ENCODE data around the gene DPYSL5.

Gene DPYSL5

DNA sequence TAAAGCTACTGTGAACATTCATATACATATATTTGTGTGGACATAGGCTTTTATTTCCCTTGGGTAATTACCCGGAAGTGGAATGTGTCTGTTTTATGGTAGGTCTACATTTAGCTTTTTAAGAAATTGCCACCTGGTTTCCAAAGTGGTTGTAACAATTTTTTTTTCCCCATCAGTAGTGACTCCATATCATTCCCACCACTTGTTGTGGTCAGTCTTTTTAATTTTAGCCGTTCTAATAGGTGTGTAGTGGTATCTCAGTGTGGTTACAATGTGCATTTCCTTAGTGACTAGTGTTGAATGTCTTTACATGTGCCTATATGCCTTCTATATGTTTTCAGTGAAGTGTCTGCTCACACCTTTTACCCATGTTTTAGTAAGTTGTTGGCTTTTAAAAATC is 62.2 kb downstream of the DPYSL5 start:
- WGBS (ENCODE audit: extremely low coverage, insufficient coverage, low lambda C conversion rate): no CpG with 5 or more reads among the region's 2 CpGs
- no peaks in the 10 kb centered on the region for H3K79me1 ChIP-seq (ENCODE audit: low read length)
- H4K5ac ChIP-seq (ENCODE audit: low read length): no peak overlapping the region
- H3K4ac ChIP-seq (ENCODE audit: low read depth, low read length): no peak overlapping the region
- no peak overlapping the region for H2AK5ac ChIP-seq (ENCODE audit: low read length)
- no peak overlapping the region for H3K23ac ChIP-seq (ENCODE audit: low read length)
- H2BK15ac ChIP-seq (replicated peaks; ENCODE audit: low read depth): no peak overlapping the region
- no peak overlapping the region for H3K4me2 ChIP-seq (ENCODE audit: low read length)
- H3K18ac ChIP-seq (ENCODE audit: low read length): no peak overlapping the region
- H2BK120ac ChIP-seq (ENCODE audit: low read depth, low read length): no peak overlapping the region
- no peaks in the 10 kb centered on the region for H3K36me3 ChIP-seq (ENCODE audit: control insufficient read depth, insufficient read depth, low read length)
- no peak overlapping the region for H2BK5ac ChIP-seq (ENCODE audit: low read length)
- no peak overlapping the region for H3K9ac ChIP-seq (ENCODE audit: low read length)
- no peaks in the 10 kb centered on the region for H3K79me2 ChIP-seq (ENCODE audit: control insufficient read depth, insufficient read depth, low read length)
- no peak overlapping the region for H3K27ac ChIP-seq (ENCODE audit: low read depth, low read length)
- no peak overlapping the region for H4K8ac ChIP-seq (ENCODE audit: low read depth, low read length)
- H3K4me3 ChIP-seq (ENCODE audit: low read length): no peak overlapping the region
- no peak for DNase-seq
- no peaks in the 10 kb centered on the region for H3K27me3 ChIP-seq (ENCODE audit: insufficient read depth, low read length, poor library complexity)
- H3K4me1 ChIP-seq (ENCODE audit: control insufficient read depth, low read depth, low read length): no peaks in the 10 kb centered on the region
- H3K56ac ChIP-seq (ENCODE audit: low read length): no peak overlapping the region

GRCh38 chr2:26911911-26912861 is 64.3 kb downstream of the DPYSL5 start:
- Histone ChIP-seq H3K79me1 (ENCODE audit: low read length) (no peaks in the 10 kb centered on the region), H3K27me3 (ENCODE audit: insufficient read depth, low read length, poor library complexity) (no peaks in the 10 kb centered on the region), H2AK5ac (ENCODE audit: low read length) (no peak overlapping the region), H3K23ac (ENCODE audit: low read length) (no peak overlapping the region), H3K4me3 (ENCODE audit: low read length) (no peak overlapping the region), H3K79me2 (ENCODE audit: control insufficient read depth, insufficient read depth, low read length) (no peaks in the 10 kb centered on the region), H4K8ac (ENCODE audit: low read depth, low read length) (no peak overlapping the region), H3K4ac (ENCODE audit: low read depth, low read length) (no peak overlapping the region), H2BK120ac (ENCODE audit: low read depth, low read length) (no peak overlapping the region), H3K4me1 (ENCODE audit: control insufficient read depth, low read depth, low read length) (no peaks in the 10 kb centered on the region), H3K36me3 (ENCODE audit: control insufficient read depth, insufficient read depth, low read length) (no peaks in the 10 kb centered on the region), H4K5ac (ENCODE audit: low read length) (no peak overlapping the region), H3K4me2 (ENCODE audit: low read length) (no peak overlapping the region), H2BK15ac (replicated peaks; ENCODE audit: low read depth) (no peak overlapping the region), H3K56ac (ENCODE audit: low read length) (no peak overlapping the region), H3K18ac (ENCODE audit: low read length) (no peak overlapping the region), H2BK5ac (ENCODE audit: low read length) (no peak overlapping the region), H3K27ac (ENCODE audit: low read depth, low read length) (no peak overlapping the region), H3K9ac (ENCODE audit: low read length) (no peak overlapping the region)
- WGBS (ENCODE audit: extremely low coverage, insufficient coverage, low lambda C conversion rate): no CpG with 5 or more reads among the region's 23 CpGs
- peak; percentile 54 for DNase-seq

- Histone ChIP-seq H3K79me2 (ENCODE audit: control insufficient read depth, insufficient read depth, low read length) (no peaks in the 10 kb centered on the region), H3K36me3 (ENCODE audit: control insufficient read depth, insufficient read depth, low read length) (no peaks in the 10 kb centered on the region), H2BK120ac (ENCODE audit: low read depth, low read length) (no peak overlapping the region), H3K18ac (ENCODE audit: low read length) (no peak overlapping the region), H3K4ac (ENCODE audit: low read depth, low read length) (no peak overlapping the region), H3K4me3 (ENCODE audit: low read length) (no peak overlapping the region), H3K4me1 (ENCODE audit: control insufficient read depth, low read depth, low read length) (no peaks in the 10 kb centered on the region), H3K9ac (ENCODE audit: low read length) (no peak overlapping the region), H3K4me2 (ENCODE audit: low read length) (no peak overlapping the region), H3K27me3 (ENCODE audit: insufficient read depth, low read length, poor library complexity) (no peaks in the 10 kb centered on the region), H3K23ac (ENCODE audit: low read length) (no peak overlapping the region), H3K56ac (ENCODE audit: low read length) (no peak overlapping the region), H4K8ac (ENCODE audit: low read depth, low read length) (no peak overlapping the region), H2AK5ac (ENCODE audit: low read length) (no peak overlapping the region), H2BK15ac (replicated peaks; ENCODE audit: low read depth) (no peak overlapping the region), H2BK5ac (ENCODE audit: low read length) (no peak overlapping the region), H3K27ac (ENCODE audit: low read depth, low read length) (no peak overlapping the region), H3K79me1 (ENCODE audit: low read length) (no peaks in the 10 kb centered on the region), H4K5ac (ENCODE audit: low read length) (no peak overlapping the region)
- no CpG with 5 or more reads among the region's 2 CpGs for WGBS (ENCODE audit: extremely low coverage, insufficient coverage, low lambda C conversion rate)
- DNase-seq: peak; percentile 56
Observed at GRCh38 chr2:26913606-26913998, 65.7 kb downstream of the DPYSL5 start.

GRCh38 chr2:26913999-26914658 is 66.2 kb downstream of the DPYSL5 start:
- no peak overlapping the region for H2AK5ac ChIP-seq (ENCODE audit: low read length)
- H3K56ac ChIP-seq (ENCODE audit: low read length): no peak overlapping the region
- H4K8ac ChIP-seq (ENCODE audit: low read depth, low read length): no peak overlapping the region
- H3K79me1 ChIP-seq (ENCODE audit: low read length): no peaks in the 10 kb centered on the region
- H4K5ac ChIP-seq (ENCODE audit: low read length): no peak overlapping the region
- no peaks in the 10 kb centered on the region for H3K79me2 ChIP-seq (ENCODE audit: control insufficient read depth, insufficient read depth, low read length)
- H2BK15ac ChIP-seq (replicated peaks; ENCODE audit: low read depth): no peak overlapping the region
- H3K27ac ChIP-seq (ENCODE audit: low read depth, low read length): no peak overlapping the region
- WGBS (ENCODE audit: extremely low coverage, insufficient coverage, low lambda C conversion rate): no CpG with 5 or more reads among the region's 10 CpGs
- peak overlapping the region; percentile 35 for H3K23ac ChIP-seq (ENCODE audit: low read length)
- no peak overlapping the region for H3K4me2 ChIP-seq (ENCODE audit: low read length)
- no peak overlapping the region for H2BK5ac ChIP-seq (ENCODE audit: low read length)
- H3K18ac ChIP-seq (ENCODE audit: low read length): no peak overlapping the region
- H3K4me3 ChIP-seq (ENCODE audit: low read length): no peak overlapping the region
- no peaks in the 10 kb centered on the region for H3K27me3 ChIP-seq (ENCODE audit: insufficient read depth, low read length, poor library complexity)
- H2BK120ac ChIP-seq (ENCODE audit: low read depth, low read length): no peak overlapping the region
- no peak overlapping the region for H3K9ac ChIP-seq (ENCODE audit: low read length)
- peak; percentile 45 for DNase-seq
- H3K36me3 ChIP-seq (ENCODE audit: control insufficient read depth, insufficient read depth, low read length): no peaks in the 10 kb centered on the region
- H3K4me1 ChIP-seq (ENCODE audit: control insufficient read depth, low read depth, low read length): no peaks in the 10 kb centered on the region
- H3K4ac ChIP-seq (ENCODE audit: low read depth, low read length): no peak overlapping the region

- no peaks in the 10 kb centered on the region for H3K79me1 ChIP-seq (ENCODE audit: low read length)
- H3K27ac ChIP-seq (ENCODE audit: low read depth, low read length): no peak overlapping the region
- no peak overlapping the region for H3K56ac ChIP-seq (ENCODE audit: low read length)
- no peak overlapping the region for H2BK120ac ChIP-seq (ENCODE audit: low read depth, low read length)
- H3K4me1 ChIP-seq (ENCODE audit: control insufficient read depth, low read depth, low read length): no peaks in the 10 kb centered on the region
- no peak overlapping the region for H3K4ac ChIP-seq (ENCODE audit: low read depth, low read length)
- no CpG with 5 or more reads among the region's 4 CpGs for WGBS (ENCODE audit: extremely low coverage, insufficient coverage, low lambda C conversion rate)
- no peak overlapping the region for H4K5ac ChIP-seq (ENCODE audit: low read length)
- peak overlapping the region; percentile 35 for H3K23ac ChIP-seq (ENCODE audit: low read length)
- H3K18ac ChIP-seq (ENCODE audit: low read length): no peak overlapping the region
- H3K79me2 ChIP-seq (ENCODE audit: control insufficient read depth, insufficient read depth, low read length): no peaks in the 10 kb centered on the region
- no peak overlapping the region for H2BK5ac ChIP-seq (ENCODE audit: low read length)
- H3K36me3 ChIP-seq (ENCODE audit: control insufficient read depth, insufficient read depth, low read length): no peaks in the 10 kb centered on the region
- H3K4me2 ChIP-seq (ENCODE audit: low read length): no peak overlapping the region
- DNase-seq: no peak
- no peak overlapping the region for H2AK5ac ChIP-seq (ENCODE audit: low read length)
- H2BK15ac ChIP-seq (replicated peaks; ENCODE audit: low read depth): no peak overlapping the region
- no peak overlapping the region for H3K9ac ChIP-seq (ENCODE audit: low read length)
- no peaks in the 10 kb centered on the region for H3K27me3 ChIP-seq (ENCODE audit: insufficient read depth, low read length, poor library complexity)
- H3K4me3 ChIP-seq (ENCODE audit: low read length): no peak overlapping the region
- H4K8ac ChIP-seq (ENCODE audit: low read depth, low read length): no peak overlapping the region
Observed at GRCh38 chr2:26914659-26915310, 66.9 kb downstream of the DPYSL5 start.

Measured in mesendoderm (in vitro differentiated cells).